K562 (cell line): ENCODE data around the gene NOS2. TPM values are rescaled to one million over a fixed set of nuclear protein-coding genes. Genes with fewer than 3 reads are reported as not detected.

Source experiments
- ARHGAP35 ChIP-seq: fragments of 450-650 bp; IDR thresholded peaks from 2 replicates; pipeline ENCODE4 v1.6.1; 2018; ENCODE audit not compliant: partially characterized antibody
- ASH1L ChIP-seq: fragments of 450-650 bp; IDR thresholded peaks from 2 replicates; pipeline ENCODE4 v1.6.1; 2018; ENCODE audit warnings: borderline replicate concordance, mild to moderate bottlenecking, low read depth; ENCODE audit not compliant: partially characterized antibody
- GABPB1 ChIP-seq: sonication (generic); formaldehyde crosslinking; IDR thresholded peaks from 2 replicates; pipeline ENCODE4 v1.8.0; 2022; ENCODE audit warnings: mild to moderate bottlenecking, missing genetic modification reagents
- KLF1 ChIP-seq: fragments of 450-650 bp; IDR thresholded peaks from 2 replicates; pipeline ENCODE4 v1.6.1; 2016; ENCODE audit warnings: missing genetic modification characterization, missing compliant biosample characterization
- MTF1 ChIP-seq: fragments of 250-450 bp; sonication (Bioruptor Pico); IDR thresholded peaks from 2 replicates; pipeline ENCODE4 v1.9.0; 2021; ENCODE audit warnings: moderate library complexity, mild to moderate bottlenecking, inconsistent platforms, borderline replicate concordance
- NCOA6 ChIP-seq: fragments of 450-650 bp; IDR thresholded peaks from 2 replicates; pipeline ENCODE4 v1.6.1; 2017; ENCODE audit warnings: mild to moderate bottlenecking
- NONO ChIP-seq, 2 experiments: fragments of 200-400 bp in 1 of 2; fragments of 450-650 bp in 1 of 2; formaldehyde crosslinking in 1 of 2; IDR thresholded peaks; 2 replicates each; pipeline ENCODE4 v1.6.1; 2017; ENCODE audit warnings: low read depth in 2 of 2, mild to moderate bottlenecking in 2 of 2, moderate library complexity in 2 of 2, low read length in 1 of 2
- NRF1 ChIP-seq, 2 experiments: fragments of 450-650 bp; IDR thresholded peaks in 1 of 2; conservative IDR thresholded peaks in 1 of 2; 2 replicates each; pipeline ENCODE4 v1.6.1; 2014; ENCODE audit warnings: mild to moderate bottlenecking in 2 of 2
- SMARCA5 ChIP-seq: fragments of 450-650 bp; IDR thresholded peaks from 2 replicates; pipeline ENCODE4 v1.6.1; 2016
- TFAM ChIP-seq: fragments of 250-450 bp; sonication (Bioruptor Pico); conservative IDR thresholded peaks from 2 replicates; pipeline ENCODE4 v1.5.0; 2021; ENCODE audit warnings: mild to moderate bottlenecking, moderate library complexity
- TOE1 ChIP-seq, 2 experiments: fragments of 450-650 bp in 1 of 2; sonication (generic) in 1 of 2; formaldehyde crosslinking in 1 of 2; IDR thresholded peaks; 2 replicates each; pipeline versions ENCODE4 v1.7.1 to v1.8.0; 2016 to 2022; ENCODE audit warnings: borderline replicate concordance in 2 of 2, mild to moderate bottlenecking in 2 of 2, antibody characterized with exemption in 1 of 2, inconsistent platforms in 1 of 2, low read depth in 1 of 2, missing genetic modification reagents in 1 of 2, moderate library complexity in 1 of 2
- ZFX ChIP-seq: sonication (generic); formaldehyde crosslinking; IDR thresholded peaks from 2 replicates; pipeline ENCODE4 v1.8.0; 2022; ENCODE audit warnings: mild to moderate bottlenecking, missing genetic modification reagents, moderate library complexity
- ZSCAN29 ChIP-seq: fragments of 450-650 bp; IDR thresholded peaks from 2 replicates; pipeline ENCODE4 v1.6.1; 2017
- polyA plus RNA-seq, 8 experiments: library from polyadenylated mRNA; depleted of rRNA in 4 of 8; stranded (reverse) in 5 of 8; unstranded in 3 of 8; fragments of >200 nt; fragmentation: Nextera tagmentation in 2 of 8; fragmentation: Illumina TruSeq in 1 of 8; extraction: Ambion mirVana in 2 of 8; extraction: Trizol in 1 of 8; gene quantifications; 2 replicates each; pipeline versions ENCODE4 v1.2.1 to v1.2.3, GENCODE V29; 2011 to 2014; ENCODE audit warnings: inconsistent platforms in 1 of 8, missing spikeins in 1 of 8
- total RNA-seq, 7 experiments: library from RNA; depleted of rRNA in 6 of 7; stranded (reverse); fragments of >200 nt in 6 of 7; fragmentation: Illumina TruSeq in 2 of 7; extraction: Trizol in 2 of 7; gene quantifications; 2 replicates each; pipeline versions ENCODE4 v1.2.1 to v1.2.3, GENCODE V29; 2011 to 2021; ENCODE audit warnings: low replicate concordance in 1 of 7
- TF ChIP-seq, protein P1 (sequence below): IDR thresholded peaks from 2 replicates; pipeline ENCODE4 v1.6.1; 2016; ENCODE audit warnings: missing genetic modification characterization, missing compliant biosample characterization
- TF ChIP-seq, protein P2 (sequence below): sonication (generic); formaldehyde crosslinking; IDR thresholded peaks from 2 replicates; pipeline ENCODE4 v1.9.0; 2022; ENCODE audit warnings: mild to moderate bottlenecking, missing genetic modification reagents
- TF ChIP-seq, protein P3 (sequence below), 2 experiments: IDR thresholded peaks; 2 replicates each; pipeline ENCODE4 v1.6.1; 2011; ENCODE audit warnings: borderline replicate concordance in 1 of 2, control low read depth in 1 of 2, low read depth in 1 of 2, low read length in 1 of 2, mild to moderate bottlenecking in 1 of 2, mixed read lengths in 1 of 2, moderate library complexity in 1 of 2; ENCODE audit not compliant: insufficient read depth in 1 of 2, insufficient read length in 1 of 2, poor library complexity in 1 of 2, severe bottlenecking in 1 of 2; ENCODE audit errors: extremely low read depth in 1 of 2
- TF ChIP-seq, protein P4 (sequence below): fragments of 450-650 bp; IDR thresholded peaks from 2 replicates; pipeline ENCODE4 v1.6.1; 2016; ENCODE audit warnings: low read depth, mild to moderate bottlenecking, moderate library complexity
- TF ChIP-seq, protein P5 (sequence below): fragments of 250-450 bp; sonication (Bioruptor Pico); IDR thresholded peaks from 2 replicates; pipeline ENCODE4 v1.4.0; 2020; ENCODE audit warnings: mild to moderate bottlenecking, moderate library complexity

The NOS2 gene
- total and polyA plus RNA-seq, 9 of the 15 experiments (the other 6 are each of a cell fraction or from before 2014, with no cell fraction given): not detected

DNA sequence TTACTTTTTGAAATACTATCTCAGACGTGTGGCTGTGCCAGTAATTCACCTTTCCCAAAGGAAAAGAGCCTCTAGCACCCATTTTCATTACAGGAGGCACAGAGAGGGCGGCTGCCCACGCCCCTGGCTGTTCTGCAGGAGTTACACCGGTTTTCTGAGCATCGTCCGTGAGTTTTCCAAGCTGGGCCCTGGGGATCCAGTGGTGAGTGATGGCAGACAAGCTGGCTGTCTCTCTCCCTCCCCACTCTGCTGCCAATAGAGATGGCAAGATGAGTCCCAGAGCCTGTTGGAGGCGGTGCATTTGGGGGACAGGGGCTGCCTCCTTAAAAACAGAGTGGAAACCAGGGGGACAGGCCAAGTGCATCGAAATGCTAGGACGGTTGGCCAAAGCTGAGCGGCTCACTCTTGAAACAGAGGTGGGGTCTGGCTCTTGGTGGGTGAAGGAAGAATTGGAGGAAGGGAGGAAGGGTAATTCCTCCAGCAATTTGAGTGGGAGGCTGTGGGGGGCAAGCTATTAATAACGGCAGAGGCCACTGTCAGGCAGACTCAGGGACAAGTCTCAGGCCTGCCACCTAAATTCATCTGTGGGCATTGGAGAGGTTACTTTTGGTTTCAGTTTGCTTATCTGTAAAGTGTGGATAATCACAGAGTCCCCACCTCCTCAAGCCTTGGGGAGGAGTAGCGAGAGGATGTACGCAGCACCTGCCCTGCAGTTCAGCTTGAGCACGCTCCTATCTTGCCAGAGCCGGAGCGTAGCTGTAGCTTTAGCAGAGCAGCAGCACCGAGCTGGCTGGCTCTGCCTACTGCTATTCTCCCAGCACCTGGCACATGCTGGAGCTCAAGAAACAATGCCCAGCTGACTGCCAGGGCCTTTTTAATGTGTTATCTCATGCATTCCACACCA lies 7.5 kb upstream of the NOS2 start (continued):
- TF ChIP-seq, protein P1, sequence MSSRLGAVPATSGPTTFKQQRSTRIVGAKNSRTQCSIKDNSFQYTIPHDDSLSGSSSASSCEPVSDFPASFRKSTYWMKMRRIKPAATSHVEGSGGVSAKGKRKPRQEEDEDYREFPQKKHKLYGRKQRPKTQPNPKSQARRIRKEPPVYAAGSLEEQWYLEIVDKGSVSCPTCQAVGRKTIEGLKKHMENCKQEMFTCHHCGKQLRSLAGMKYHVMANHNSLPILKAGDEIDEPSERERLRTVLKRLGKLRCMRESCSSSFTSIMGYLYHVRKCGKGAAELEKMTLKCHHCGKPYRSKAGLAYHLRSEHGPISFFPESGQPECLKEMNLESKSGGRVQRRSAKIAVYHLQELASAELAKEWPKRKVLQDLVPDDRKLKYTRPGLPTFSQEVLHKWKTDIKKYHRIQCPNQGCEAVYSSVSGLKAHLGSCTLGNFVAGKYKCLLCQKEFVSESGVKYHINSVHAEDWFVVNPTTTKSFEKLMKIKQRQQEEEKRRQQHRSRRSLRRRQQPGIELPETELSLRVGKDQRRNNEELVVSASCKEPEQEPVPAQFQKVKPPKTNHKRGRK (tag): no peak
- TF ChIP-seq TFAM: no peak
- no peak for TF ChIP-seq KLF1 (tag)
- TF ChIP-seq ARHGAP35: no peak
- TF ChIP-seq NCOA6: no peak
- TF ChIP-seq, protein P2, sequence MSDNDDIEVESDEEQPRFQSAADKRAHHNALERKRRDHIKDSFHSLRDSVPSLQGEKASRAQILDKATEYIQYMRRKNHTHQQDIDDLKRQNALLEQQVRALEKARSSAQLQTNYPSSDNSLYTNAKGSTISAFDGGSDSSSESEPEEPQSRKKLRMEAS (CRISPR knock-in tag): no peak
- TF ChIP-seq ZSCAN29: no peak
- TF ChIP-seq SMARCA5: no peak
- TF ChIP-seq GABPB1 (CRISPR knock-in tag): no peak
- TF ChIP-seq, protein P3, sequence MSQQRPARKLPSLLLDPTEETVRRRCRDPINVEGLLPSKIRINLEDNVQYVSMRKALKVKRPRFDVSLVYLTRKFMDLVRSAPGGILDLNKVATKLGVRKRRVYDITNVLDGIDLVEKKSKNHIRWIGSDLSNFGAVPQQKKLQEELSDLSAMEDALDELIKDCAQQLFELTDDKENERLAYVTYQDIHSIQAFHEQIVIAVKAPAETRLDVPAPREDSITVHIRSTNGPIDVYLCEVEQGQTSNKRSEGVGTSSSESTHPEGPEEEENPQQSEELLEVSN (IDR thresholded peaks at IDR 0.05; ENCODE audit: borderline replicate concordance in 1 of 2, extremely low read depth in 1 of 2, insufficient read depth in 1 of 2, insufficient read length in 1 of 2, low read depth in 1 of 2, low read length in 1 of 2, poor library complexity in 1 of 2, severe bottlenecking in 1 of 2): no peak
- TF ChIP-seq, protein P4, sequence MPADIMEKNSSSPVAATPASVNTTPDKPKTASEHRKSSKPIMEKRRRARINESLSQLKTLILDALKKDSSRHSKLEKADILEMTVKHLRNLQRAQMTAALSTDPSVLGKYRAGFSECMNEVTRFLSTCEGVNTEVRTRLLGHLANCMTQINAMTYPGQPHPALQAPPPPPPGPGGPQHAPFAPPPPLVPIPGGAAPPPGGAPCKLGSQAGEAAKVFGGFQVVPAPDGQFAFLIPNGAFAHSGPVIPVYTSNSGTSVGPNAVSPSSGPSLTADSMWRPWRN: no peak
- no peak for TF ChIP-seq MTF1 (CRISPR knock-in tag)
- TF ChIP-seq ASH1L: no peak
- TF ChIP-seq NONO (IDR thresholded peaks at IDR 0.05; ENCODE audit: low read depth in 2 of 2, low read length in 1 of 2): no peak
- TF ChIP-seq, protein P5, sequence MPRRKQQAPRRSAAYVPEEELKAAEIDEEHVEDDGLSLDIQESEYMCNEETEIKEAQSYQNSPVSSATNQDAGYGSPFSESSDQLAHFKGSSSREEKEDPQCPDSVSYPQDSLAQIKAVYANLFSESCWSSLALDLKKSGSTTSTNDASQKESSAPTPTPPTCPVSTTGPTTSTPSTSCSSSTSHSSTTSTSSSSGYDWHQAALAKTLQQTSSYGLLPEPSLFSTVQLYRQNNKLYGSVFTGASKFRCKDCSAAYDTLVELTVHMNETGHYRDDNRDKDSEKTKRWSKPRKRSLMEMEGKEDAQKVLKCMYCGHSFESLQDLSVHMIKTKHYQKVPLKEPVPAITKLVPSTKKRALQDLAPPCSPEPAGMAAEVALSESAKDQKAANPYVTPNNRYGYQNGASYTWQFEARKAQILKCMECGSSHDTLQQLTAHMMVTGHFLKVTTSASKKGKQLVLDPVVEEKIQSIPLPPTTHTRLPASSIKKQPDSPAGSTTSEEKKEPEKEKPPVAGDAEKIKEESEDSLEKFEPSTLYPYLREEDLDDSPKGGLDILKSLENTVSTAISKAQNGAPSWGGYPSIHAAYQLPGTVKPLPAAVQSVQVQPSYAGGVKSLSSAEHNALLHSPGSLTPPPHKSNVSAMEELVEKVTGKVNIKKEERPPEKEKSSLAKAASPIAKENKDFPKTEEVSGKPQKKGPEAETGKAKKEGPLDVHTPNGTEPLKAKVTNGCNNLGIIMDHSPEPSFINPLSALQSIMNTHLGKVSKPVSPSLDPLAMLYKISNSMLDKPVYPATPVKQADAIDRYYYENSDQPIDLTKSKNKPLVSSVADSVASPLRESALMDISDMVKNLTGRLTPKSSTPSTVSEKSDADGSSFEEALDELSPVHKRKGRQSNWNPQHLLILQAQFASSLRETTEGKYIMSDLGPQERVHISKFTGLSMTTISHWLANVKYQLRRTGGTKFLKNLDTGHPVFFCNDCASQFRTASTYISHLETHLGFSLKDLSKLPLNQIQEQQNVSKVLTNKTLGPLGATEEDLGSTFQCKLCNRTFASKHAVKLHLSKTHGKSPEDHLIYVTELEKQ (CRISPR knock-in tag): no peak
- TF ChIP-seq NRF1 (conservative IDR thresholded peaks at IDR 0.05 in 1 of 2, IDR thresholded peaks at IDR 0.05 in 1 of 2): peak; percentile 54 to 64
- TF ChIP-seq TOE1 (IDR thresholded peaks at IDR 0.05; ENCODE audit: borderline replicate concordance): no peak
- TF ChIP-seq TOE1 (CRISPR knock-in tag; IDR thresholded peaks at IDR 0.05; ENCODE audit: borderline replicate concordance, low read depth): no peak
- no peak for TF ChIP-seq ZFX (CRISPR knock-in tag)
